Activated naive CD8-positive, alpha-beta T cell treated with anti-CD3 and anti-CD28 coated beads, Interleukin-2, amount 50 U/mL, for 24 hours (primary cell): ENCODE data around the gene SORCS2.
A peak's percentile ranks its signal among the peaks of the same experiment; 100 is the strongest.

ENCODE experiments used
- ATAC-seq: fragments of 150-1000 bp; cut with Tn5 transposase; one replicate; pipeline ENCODE4 v1.10.0; 2021
- DNase-seq: peaks from one replicate; pipeline ENCODE4 v3.0.0; 2021
- H3K27ac Mint-ChIP-seq: one replicate; pipeline ENCODE4 v1.8.0; 2021; ENCODE audit warnings: mild to moderate bottlenecking, mixed read lengths
- H3K27me3 Mint-ChIP-seq: one replicate; pipeline ENCODE4 v1.8.0; 2021; ENCODE audit warnings: mixed read lengths
- H3K36me3 Mint-ChIP-seq: one replicate; pipeline ENCODE4 v1.8.0; 2021; ENCODE audit warnings: low read depth, mixed read lengths
- H3K4me1 Mint-ChIP-seq: one replicate; pipeline ENCODE4 v1.8.0; 2021; ENCODE audit warnings: mixed read lengths
- H3K4me3 Mint-ChIP-seq: one replicate; pipeline ENCODE4 v1.8.0; 2021; ENCODE audit warnings: mild to moderate bottlenecking, moderate library complexity, mixed read lengths
- H3K9me3 Mint-ChIP-seq: one replicate; pipeline ENCODE4 v1.8.0; 2021; ENCODE audit warnings: mixed read lengths

SORCS2 gene

GRCh38 chr4:7646384-7647061 lies 454.2 kb downstream of the SORCS2 start:
- H3K4me3 Mint-ChIP-seq = no peak overlapping the region
- ATAC-seq = no peak
- no peaks in the 10 kb centered on the region for H3K9me3 Mint-ChIP-seq
- H3K27ac Mint-ChIP-seq = no peak overlapping the region
- DNase-seq = no peak
- no peaks in the 10 kb centered on the region for H3K36me3 Mint-ChIP-seq
- peaks cover 36% of the 10 kb centered on the region for H3K4me1 Mint-ChIP-seq
- H3K27me3 Mint-ChIP-seq = peaks cover 2% of the 10 kb centered on the region

DNA sequence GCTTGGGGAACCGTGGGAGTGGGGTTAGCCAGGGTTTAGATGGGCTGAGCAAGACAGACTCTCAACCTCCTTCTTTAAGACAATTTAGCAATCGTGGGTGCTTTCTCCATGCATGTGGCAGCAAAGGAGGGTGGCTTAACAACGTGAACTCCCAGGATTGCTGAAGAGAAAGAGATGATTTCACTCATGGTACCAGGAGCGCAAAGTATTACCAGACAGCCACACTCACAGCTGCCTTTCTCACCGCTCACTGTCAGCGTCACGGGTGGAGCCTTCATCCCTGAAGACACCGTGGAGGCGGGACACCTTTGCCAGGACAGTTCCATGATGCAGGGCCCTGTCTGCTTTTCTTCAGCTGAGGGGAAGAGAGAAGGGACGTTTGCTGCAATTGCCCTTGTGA lies 454.8 kb downstream of the SORCS2 start:
- Mint-ChIP-seq H3K4me1 (peaks cover 36% of the 10 kb centered on the region), H3K27ac (no peak overlapping the region), H3K27me3 (peaks cover 6% of the 10 kb centered on the region), H3K4me3 (no peak overlapping the region), H3K9me3 (no peaks in the 10 kb centered on the region), H3K36me3 (no peaks in the 10 kb centered on the region)
- ATAC-seq (no peak), DNase-seq (no peak)

DNA sequence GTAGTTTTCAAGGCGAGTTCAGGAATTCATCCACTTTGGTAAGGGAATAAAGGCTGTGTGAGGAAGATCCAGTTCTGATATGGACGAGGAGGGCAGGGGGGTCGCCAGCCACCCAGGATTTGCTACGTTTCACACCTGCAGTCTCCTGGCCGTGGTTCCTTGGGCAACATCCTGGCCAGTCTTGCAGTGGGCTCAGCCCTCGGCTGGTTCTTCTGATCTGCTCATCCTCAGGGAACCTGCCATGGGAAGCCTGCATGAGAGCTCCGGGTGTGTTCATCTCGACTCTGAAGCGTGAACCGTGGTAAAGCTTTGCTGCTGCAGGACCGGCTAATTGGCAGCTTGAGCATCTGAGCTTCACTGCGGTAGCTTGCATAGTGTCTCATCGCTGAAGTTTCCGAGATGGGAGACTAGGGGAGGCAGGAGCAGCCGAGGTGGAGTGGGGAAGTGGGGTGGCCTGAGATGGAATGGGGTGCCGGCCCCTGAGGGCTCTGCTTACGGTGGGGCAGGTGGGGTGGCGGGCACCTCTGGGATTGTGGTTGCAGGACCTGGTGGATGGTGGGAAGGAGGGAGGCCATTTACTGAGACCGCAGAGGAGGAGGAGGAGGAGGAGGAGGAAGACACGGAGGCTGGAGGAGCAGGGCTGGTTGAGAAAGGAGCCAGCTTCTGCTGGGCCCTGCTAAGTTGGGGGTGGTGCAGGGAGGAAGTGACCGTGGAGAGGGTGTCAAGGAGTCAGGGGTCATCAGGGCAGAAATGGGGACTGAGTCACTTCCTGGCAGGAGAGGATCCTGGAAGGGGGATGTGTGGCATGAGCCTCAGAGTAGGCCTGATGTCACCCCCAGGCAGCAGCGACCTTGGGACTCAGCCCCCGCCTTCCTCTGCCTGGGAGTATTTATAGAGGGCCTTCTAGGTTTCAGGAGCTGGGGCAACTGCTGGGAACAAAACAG lies 455.5 kb downstream of the SORCS2 start:
- H3K4me1 Mint-ChIP-seq = peaks cover 36% of the 10 kb centered on the region
- H3K27ac Mint-ChIP-seq = no peak overlapping the region
- no peak for ATAC-seq
- no peaks in the 10 kb centered on the region for H3K36me3 Mint-ChIP-seq
- H3K4me3 Mint-ChIP-seq = no peak overlapping the region
- no peaks in the 10 kb centered on the region for H3K9me3 Mint-ChIP-seq
- peaks cover 6% of the 10 kb centered on the region for H3K27me3 Mint-ChIP-seq
- DNase-seq = no peak

DNA sequence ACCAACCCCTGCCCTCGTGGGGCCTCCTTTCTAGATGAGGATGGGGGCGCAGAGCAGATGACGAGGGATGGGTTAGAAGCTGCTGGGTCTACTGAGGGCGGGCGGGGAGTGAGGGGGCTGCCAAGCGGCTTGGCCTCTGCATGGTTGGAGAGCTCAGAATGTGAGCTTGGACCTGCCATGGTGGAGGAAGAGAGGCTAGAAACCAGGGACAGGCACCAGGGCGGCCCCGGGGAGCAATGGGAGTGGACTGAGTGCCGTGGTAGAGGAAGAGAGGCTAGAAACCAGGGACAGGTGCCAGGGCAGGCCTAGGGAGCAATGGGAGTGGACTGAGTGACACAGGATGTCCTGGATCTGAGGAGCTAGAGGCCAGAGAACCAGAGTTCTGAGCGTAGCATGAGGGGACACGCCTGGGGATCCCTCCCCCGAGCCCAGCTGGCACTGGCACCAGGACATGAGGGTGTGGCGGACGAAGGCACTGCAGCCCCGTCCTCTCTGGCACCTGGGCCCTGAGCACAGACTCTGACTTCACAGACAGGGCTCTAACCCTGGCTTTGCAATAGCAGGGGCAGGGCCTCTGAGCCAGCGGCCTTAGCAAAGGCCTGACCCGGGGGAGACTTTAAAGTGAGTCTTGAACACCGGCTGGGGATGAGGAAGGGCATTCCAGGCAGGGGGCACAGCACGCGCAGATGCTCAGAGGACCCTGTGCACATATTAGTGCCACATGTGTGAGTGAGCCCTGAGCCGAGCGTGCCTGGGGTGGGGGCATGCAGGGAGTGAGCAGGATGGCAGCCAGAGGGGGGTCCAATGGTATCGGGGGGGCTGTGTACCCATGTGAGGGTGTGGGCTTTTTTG lies 456.4 kb downstream of the SORCS2 start:
- Mint-ChIP-seq H3K36me3 (no peaks in the 10 kb centered on the region), H3K27ac (no peak overlapping the region), H3K27me3 (peaks cover 6% of the 10 kb centered on the region), H3K4me3 (no peak overlapping the region), H3K4me1 (peaks cover 36% of the 10 kb centered on the region), H3K9me3 (no peaks in the 10 kb centered on the region)
- ATAC-seq (no peak), DNase-seq (no peak)

DNA sequence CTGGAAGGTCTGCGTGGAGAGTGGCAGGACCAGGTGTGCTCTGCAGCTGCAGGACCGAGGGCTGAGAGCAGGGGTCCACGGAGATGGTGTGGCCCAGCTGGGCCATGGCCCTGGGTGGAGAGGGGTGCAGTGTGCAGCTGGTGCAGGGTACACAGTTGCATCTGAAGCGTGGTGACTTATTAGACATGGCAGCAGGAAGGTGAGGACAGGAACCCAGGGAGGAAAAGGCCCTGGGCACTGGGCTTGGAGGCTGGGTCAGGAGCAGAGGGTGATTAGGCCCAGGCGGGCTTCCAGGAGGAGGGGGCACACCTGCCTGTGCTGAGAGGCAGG lies 457.0 kb downstream of the SORCS2 start:
- Mint-ChIP-seq H3K4me1 (peaks cover 36% of the 10 kb centered on the region), H3K9me3 (no peaks in the 10 kb centered on the region), H3K4me3 (no peak overlapping the region), H3K27me3 (peaks cover 7% of the 10 kb centered on the region), H3K27ac (peak overlapping the region; percentile 69), H3K36me3 (no peaks in the 10 kb centered on the region)
- ATAC-seq = peak; percentile 2
- DNase-seq = no peak

GRCh38 chr4:7649741-7650531 lies 457.6 kb downstream of the SORCS2 start:
- Mint-ChIP-seq H3K4me1 (peaks cover 36% of the 10 kb centered on the region), H3K4me3 (no peak overlapping the region), H3K27me3 (peaks cover 10% of the 10 kb centered on the region), H3K27ac (peak overlapping the region; percentile 69), H3K9me3 (no peaks in the 10 kb centered on the region), H3K36me3 (no peaks in the 10 kb centered on the region)
- ATAC-seq = peak; percentile 91
- peak; percentile 50 for DNase-seq

GRCh38 chr4:7650606-7651385 lies 458.5 kb downstream of the SORCS2 start:
- Mint-ChIP-seq H3K27me3 (peaks cover 11% of the 10 kb centered on the region), H3K27ac (no peak overlapping the region), H3K4me3 (no peak overlapping the region), H3K4me1 (peaks cover 36% of the 10 kb centered on the region), H3K9me3 (no peaks in the 10 kb centered on the region), H3K36me3 (no peaks in the 10 kb centered on the region)
- DNase-seq (no peak), ATAC-seq (no peak)

DNA sequence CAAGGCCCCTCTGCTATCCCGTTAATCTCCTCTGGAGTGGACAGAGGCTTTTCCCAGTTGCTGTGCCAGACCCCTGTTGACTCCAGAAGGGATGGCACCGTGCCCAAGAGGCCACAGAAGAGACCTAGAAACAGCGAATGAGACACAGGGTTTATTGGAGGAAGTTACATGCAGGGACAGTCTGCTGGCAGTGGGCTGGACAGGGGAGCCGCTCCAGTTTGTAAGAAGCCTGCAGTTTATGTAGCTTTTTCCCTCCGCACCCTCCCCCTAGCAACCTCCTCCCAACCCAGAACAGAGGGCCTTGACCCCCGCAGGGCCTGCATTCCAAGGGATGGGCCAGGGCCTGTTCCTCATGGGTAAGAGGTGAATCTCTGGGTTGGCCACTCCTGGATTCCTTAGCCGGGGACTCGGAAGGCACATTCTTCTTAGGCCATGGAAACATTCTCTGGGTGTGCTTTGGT lies 459.2 kb downstream of the SORCS2 start:
- H3K27me3 Mint-ChIP-seq = peaks cover 13% of the 10 kb centered on the region

DNA sequence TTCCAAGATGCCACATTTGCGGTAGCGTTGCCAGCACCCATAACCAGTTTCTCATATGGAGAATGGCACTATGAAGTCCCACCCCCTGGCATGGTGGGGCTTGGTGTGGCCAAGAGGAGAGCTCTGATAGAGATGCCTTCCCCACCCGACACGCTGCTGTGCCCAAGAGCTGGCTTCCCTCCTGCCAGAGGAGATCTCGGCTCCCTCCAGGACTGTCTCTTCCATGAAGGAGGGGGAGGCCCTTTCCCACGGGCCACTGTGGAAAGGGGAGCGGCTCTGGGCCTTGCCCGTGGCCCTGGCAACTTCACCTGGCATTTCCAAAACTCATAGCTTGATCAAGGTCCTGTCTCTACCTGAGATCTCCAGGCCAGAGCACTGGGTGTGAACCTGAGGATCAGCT lies 459.7 kb downstream of the SORCS2 start:
- Mint-ChIP-seq H3K4me1 (peaks cover 33% of the 10 kb centered on the region), H3K27me3 (peaks cover 13% of the 10 kb centered on the region), H3K36me3 (no peaks in the 10 kb centered on the region), H3K4me3 (no peak overlapping the region), H3K9me3 (no peaks in the 10 kb centered on the region), H3K27ac (no peak overlapping the region)
- no peak for DNase-seq
- no peak for ATAC-seq

More for the DNA sequence above, 459.2 kb downstream of the SORCS2 start:
- no peaks in the 10 kb centered on the region for H3K36me3 Mint-ChIP-seq
- peaks cover 36% of the 10 kb centered on the region for H3K4me1 Mint-ChIP-seq
- no peak for ATAC-seq
- no peak for DNase-seq
- H3K9me3 Mint-ChIP-seq = no peaks in the 10 kb centered on the region
- H3K27ac Mint-ChIP-seq = no peak overlapping the region
- no peak overlapping the region for H3K4me3 Mint-ChIP-seq

DNA sequence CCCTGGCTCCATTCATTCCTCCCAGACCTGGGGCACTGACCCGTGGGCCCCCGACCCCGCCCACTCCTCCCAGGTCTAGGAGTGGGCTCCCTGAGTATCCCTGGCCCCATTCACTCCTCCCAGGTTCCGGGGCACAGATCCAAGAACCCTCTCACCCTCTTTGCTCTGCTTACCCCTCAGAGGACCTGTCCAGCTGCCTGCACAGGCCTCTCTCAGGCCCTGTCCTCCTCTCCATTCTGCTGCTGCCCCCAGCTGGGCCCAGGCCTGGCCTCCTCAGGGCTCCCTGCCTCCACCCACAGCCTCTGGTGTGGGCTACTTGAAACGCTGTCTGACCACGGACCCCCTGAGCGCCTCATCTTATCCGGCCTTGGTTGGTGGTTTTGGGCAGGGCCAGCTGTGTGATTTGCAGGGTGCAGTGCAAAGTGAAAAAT lies 460.1 kb downstream of the SORCS2 start:
- Mint-ChIP-seq H3K36me3 (no peaks in the 10 kb centered on the region), H3K9me3 (no peaks in the 10 kb centered on the region), H3K27ac (no peak overlapping the region), H3K4me3 (no peak overlapping the region), H3K27me3 (peaks cover 13% of the 10 kb centered on the region), H3K4me1 (peaks cover 30% of the 10 kb centered on the region)
- DNase-seq (no peak), ATAC-seq (no peak)

DNA sequence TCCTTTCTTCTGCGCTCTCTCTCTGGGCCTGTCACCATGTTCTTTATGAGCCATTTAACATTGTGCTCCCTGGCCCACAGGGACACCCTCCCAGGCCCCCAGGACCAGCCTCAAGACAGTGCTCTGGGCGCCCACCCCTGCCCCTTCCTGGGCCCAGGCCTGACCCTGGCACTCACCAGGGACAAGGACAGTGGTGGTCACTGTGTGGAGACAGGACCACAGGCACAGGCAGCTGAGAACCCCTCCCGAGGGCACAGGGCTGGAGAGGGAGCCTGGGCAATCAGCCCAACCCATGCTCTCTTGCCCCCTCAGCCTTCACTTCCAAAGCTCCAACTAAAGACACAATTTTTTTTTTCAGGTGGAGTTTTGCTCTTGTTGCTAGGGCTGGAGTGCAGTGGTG lies 460.6 kb downstream of the SORCS2 start:
- Mint-ChIP-seq H3K27me3 (peaks cover 13% of the 10 kb centered on the region), H3K4me1 (peaks cover 28% of the 10 kb centered on the region), H3K36me3 (no peaks in the 10 kb centered on the region), H3K4me3 (no peak overlapping the region), H3K9me3 (no peaks in the 10 kb centered on the region), H3K27ac (no peak overlapping the region)
- no peak for ATAC-seq
- no peak for DNase-seq

DNA sequence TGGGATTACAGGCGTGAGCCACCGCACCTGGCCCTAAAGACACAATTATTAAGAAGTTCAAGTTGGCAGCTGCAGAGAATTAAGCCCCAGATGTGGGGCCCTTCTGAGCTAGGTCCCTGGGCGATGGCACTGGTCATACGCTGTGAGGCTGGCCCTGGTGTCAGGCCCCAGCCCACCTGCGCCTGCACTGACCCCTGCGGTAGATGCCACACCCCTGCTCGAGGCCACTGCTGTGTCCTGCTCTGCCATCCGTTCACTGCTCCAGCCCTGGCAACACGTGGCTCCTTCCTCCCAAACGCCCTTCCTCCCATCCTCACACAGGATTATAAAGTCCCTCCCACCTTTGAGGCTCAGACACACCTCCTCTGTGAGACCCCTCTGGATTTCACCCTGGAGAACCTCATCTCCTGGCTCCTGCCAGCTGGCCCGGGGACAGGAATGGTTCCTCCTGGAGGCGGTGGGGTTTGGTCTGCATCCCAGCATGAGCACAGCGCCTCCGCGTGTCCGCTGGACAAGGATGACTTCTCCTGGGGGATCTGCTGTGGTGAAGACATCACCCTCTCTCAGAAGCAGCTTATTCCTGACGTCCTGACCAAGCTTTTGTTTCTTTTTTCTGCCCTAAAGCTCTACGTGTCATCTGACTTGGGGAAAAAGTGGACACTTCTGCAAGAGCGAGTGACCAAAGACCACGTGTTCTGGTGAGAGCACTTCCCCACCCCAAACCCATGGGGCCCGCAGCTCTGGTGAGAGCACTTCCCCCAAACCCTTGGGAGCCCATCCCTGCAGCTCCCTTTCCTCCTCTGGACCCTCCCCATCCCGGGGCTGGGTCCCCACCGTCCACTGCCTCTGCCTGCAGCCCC lies 461.4 kb downstream of the SORCS2 start:
- Mint-ChIP-seq H3K4me1 (peaks cover 23% of the 10 kb centered on the region), H3K4me3 (no peak overlapping the region), H3K27me3 (peaks cover 13% of the 10 kb centered on the region), H3K36me3 (no peaks in the 10 kb centered on the region), H3K9me3 (no peaks in the 10 kb centered on the region), H3K27ac (no peak overlapping the region)
- no peak for DNase-seq
- no peak for ATAC-seq
